HCT116 (cell line): Measurements from ENCODE around the gene PFKP.

Source experiments
- CEBPB ChIP-seq: IDR thresholded peaks from 2 replicates; pipeline ENCODE4 v1.6.1; 2012; ENCODE audit warnings: low read depth
- CTCF ChIP-seq, 3 experiments: fragments of 200-600 bp in 1 of 3; sonication (generic) in 1 of 3; IDR thresholded peaks in 2 of 3; conservative IDR thresholded peaks in 1 of 3; 2 replicates each; pipeline ENCODE4 v1.5.1; 2012 to 2017; ENCODE audit warnings: low read depth in 2 of 3, low read length in 2 of 3, antibody characterized with exemption in 1 of 3, borderline replicate concordance in 1 of 3, control low read depth in 1 of 3, mild to moderate bottlenecking in 1 of 3, mixed read lengths in 1 of 3, mixed run types in 1 of 3, moderate library complexity in 1 of 3; ENCODE audit not compliant: insufficient read depth in 1 of 3
- EZH2 ChIP-seq: fragments of 200-600 bp; sonication (generic); IDR thresholded peaks from 2 replicates; pipeline ENCODE4 v1.6.1; 2017; ENCODE audit warnings: antibody characterized with exemption, mixed run types
- JUND ChIP-seq: IDR thresholded peaks from 2 replicates; pipeline ENCODE4 v1.6.1; 2012
- POLR2A ChIP-seq: IDR thresholded peaks from 2 replicates; pipeline ENCODE4 v1.7.0; 2011; ENCODE audit warnings: borderline replicate concordance; ENCODE audit not compliant: insufficient read depth, insufficient read length; ENCODE audit errors: extremely low read depth

GRCh38 chr10:3119796-3120459 is 52.6 kb downstream of the PFKP start:
- TF ChIP-seq CTCF (IDR thresholded peaks at IDR 0.05 in 2 of 3, conservative IDR thresholded peaks at IDR 0.05 in 1 of 3; ENCODE audit: borderline replicate concordance in 1 of 3, insufficient read depth in 1 of 3, low read depth in 2 of 3, low read length in 2 of 3) (peak in 2 of 3 experiments; percentile 69 to 71; a peak in 4 of 6 replicates), POLR2A (no peak), JUND (no peak), CEBPB (no peak), EZH2 (no peak)
